HepG2 (cell line): ENCODE results near the gene NUDT9. TPM values are rescaled to one million over a fixed set of nuclear protein-coding genes. Genes with fewer than 3 reads are reported as not detected.

Source experiments
- E2F2 ChIP-seq: sonication (generic); formaldehyde crosslinking; IDR thresholded peaks from 2 replicates; pipeline ENCODE4 v1.4.0; 2020; ENCODE audit warnings: missing genetic modification reagents, borderline replicate concordance
- GPBP1L1 ChIP-seq: sonication (generic); formaldehyde crosslinking; IDR thresholded peaks from 2 replicates; pipeline ENCODE4 v1.5.0; 2020; ENCODE audit warnings: mild to moderate bottlenecking, missing genetic modification reagents
- HDAC2 ChIP-seq: sonication (generic); formaldehyde crosslinking; IDR thresholded peaks from 2 replicates; pipeline ENCODE4 v1.4.0; 2020; ENCODE audit warnings: missing genetic modification reagents
- NFYB ChIP-seq: sonication (generic); formaldehyde crosslinking; IDR thresholded peaks from 2 replicates; pipeline ENCODE4 v1.4.0; 2020; ENCODE audit warnings: missing genetic modification reagents
- ZBED4 ChIP-seq: sonication (generic); formaldehyde crosslinking; IDR thresholded peaks from 2 replicates; pipeline ENCODE4 v1.4.0; 2020; ENCODE audit warnings: missing genetic modification reagents, borderline replicate concordance
- ZFP1 ChIP-seq: IDR thresholded peaks from 2 replicates; pipeline ENCODE4 v1.6.1; 2016
- ZFP41 ChIP-seq: sonication (generic); formaldehyde crosslinking; IDR thresholded peaks from 2 replicates; pipeline ENCODE4 v1.4.0; 2020; ENCODE audit warnings: mild to moderate bottlenecking, missing genetic modification reagents, borderline replicate concordance
- ZMYM2 ChIP-seq: sonication (generic); formaldehyde crosslinking; IDR thresholded peaks from 2 replicates; pipeline ENCODE4 v1.8.0; 2022; ENCODE audit warnings: mild to moderate bottlenecking, missing genetic modification reagents
- ZNF18 ChIP-seq: sonication (generic); formaldehyde crosslinking; IDR thresholded peaks from 2 replicates; pipeline ENCODE4 v1.8.0; 2022; ENCODE audit warnings: mild to moderate bottlenecking, missing genetic modification reagents; ENCODE audit not compliant: insufficient replicate concordance
- ZNF207 ChIP-seq: fragments of 450-650 bp; IDR thresholded peaks from 2 replicates; pipeline ENCODE4 v1.6.1; 2016; ENCODE audit warnings: antibody characterized with exemption, borderline replicate concordance
- ZNF260 ChIP-seq: sonication (generic); formaldehyde crosslinking; IDR thresholded peaks from 2 replicates; pipeline ENCODE4 v1.4.0; 2020; ENCODE audit warnings: missing genetic modification reagents, low read depth, mild to moderate bottlenecking, borderline replicate concordance
- ZNF317 ChIP-seq: sonication (generic); formaldehyde crosslinking; IDR thresholded peaks from 2 replicates; pipeline ENCODE4 v1.5.0; 2020; ENCODE audit warnings: mild to moderate bottlenecking, missing genetic modification reagents
- ZNF768 ChIP-seq: sonication (generic); formaldehyde crosslinking; IDR thresholded peaks from 2 replicates; pipeline ENCODE4 v1.4.0; 2020; ENCODE audit warnings: missing genetic modification reagents
- ZUFSP ChIP-seq: sonication (generic); formaldehyde crosslinking; IDR thresholded peaks from 2 replicates; pipeline ENCODE4 v1.9.0; 2021; ENCODE audit warnings: missing genetic modification reagents, mild to moderate bottlenecking, borderline replicate concordance
- polyA plus RNA-seq, 8 experiments: library from polyadenylated mRNA; depleted of rRNA in 3 of 8; stranded (reverse) in 7 of 8; unstranded in 1 of 8; fragments of >200 nt; fragmentation: Illumina TruSeq in 4 of 8; extraction: Trizol in 4 of 8; gene quantifications; 2 replicates each; pipeline versions ENCODE4 v1.2.1 to v1.2.3, GENCODE V29; 2011 to 2016; ENCODE audit warnings: low read depth in 4 of 8, missing spikeins in 1 of 8, mixed read lengths in 1 of 8; ENCODE audit not compliant: insufficient read depth in 1 of 8
- total RNA-seq, 5 experiments: library from RNA; depleted of rRNA; stranded (reverse); fragments of >200 nt; fragmentation: Illumina TruSeq; extraction: Trizol; gene quantifications; 2 replicates each; pipeline ENCODE4 v1.2.3, GENCODE V29; 2016; ENCODE audit warnings: low read depth in 1 of 5
- TF ChIP-seq, protein P1 (sequence below): sonication (generic); formaldehyde crosslinking; IDR thresholded peaks from 2 replicates; pipeline ENCODE4 v1.5.0; 2020; ENCODE audit warnings: missing genetic modification reagents, mild to moderate bottlenecking, borderline replicate concordance

Gene NUDT9
- total and polyA plus RNA-seq, 2 of the 13 experiments (the other 11 are each of a cell fraction or from before 2014, with no cell fraction given) = 10.4 to 12.3 TPM

DNA sequence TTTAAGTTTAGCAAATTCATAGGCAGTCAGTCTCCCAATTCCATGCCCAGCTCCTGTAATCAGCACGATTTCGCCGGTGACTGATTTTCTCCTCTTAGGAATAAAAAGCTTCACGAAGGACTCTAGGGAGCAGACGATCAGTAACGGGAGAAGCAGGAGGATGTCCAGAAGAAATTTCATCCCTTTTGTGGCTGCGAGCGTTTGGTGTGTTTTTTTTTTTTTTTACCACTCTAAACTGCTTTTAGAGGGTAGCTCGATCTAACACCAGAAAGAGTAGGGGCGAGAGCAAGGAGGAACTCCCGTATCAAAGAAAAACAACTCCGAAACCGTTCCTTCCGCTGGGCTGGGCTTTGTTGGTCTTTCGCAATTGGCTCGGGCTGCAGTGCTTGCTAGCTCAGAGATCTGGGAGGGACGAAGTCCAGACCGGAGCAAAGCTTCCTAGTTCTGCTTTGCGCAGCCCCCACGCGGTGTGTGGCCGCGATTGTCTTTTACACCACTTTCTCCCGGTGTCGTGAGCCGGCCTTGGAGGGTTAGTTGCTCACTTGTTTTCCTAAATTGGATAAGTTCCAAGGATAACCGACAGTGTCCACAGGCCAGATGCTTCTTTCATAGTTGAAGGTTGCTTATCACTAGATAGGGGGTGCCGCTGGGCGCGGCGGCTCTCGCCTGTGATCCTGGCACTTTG is 31.3 kb upstream of the NUDT9 start, which contains the start of gene HSD17B11 (continued):
- TF ChIP-seq GPBP1L1 (CRISPR knock-in tag) = no peak
- TF ChIP-seq ZMYM2 (CRISPR knock-in tag) = peak; percentile 83
- TF ChIP-seq ZNF18 = no peak
- TF ChIP-seq ZNF317 = peak; percentile 71; the same call in 1 of the 2 replicates
- TF ChIP-seq E2F2 (CRISPR knock-in tag) = no peak
- peak; percentile 51 for TF ChIP-seq NFYB (CRISPR knock-in tag)
- no peak for TF ChIP-seq ZUFSP (CRISPR knock-in tag)
- TF ChIP-seq ZBED4 (CRISPR knock-in tag) = peak; percentile 79; the same call in 1 of the 2 replicates
- no peak for TF ChIP-seq ZFP41
- TF ChIP-seq, protein P1, sequence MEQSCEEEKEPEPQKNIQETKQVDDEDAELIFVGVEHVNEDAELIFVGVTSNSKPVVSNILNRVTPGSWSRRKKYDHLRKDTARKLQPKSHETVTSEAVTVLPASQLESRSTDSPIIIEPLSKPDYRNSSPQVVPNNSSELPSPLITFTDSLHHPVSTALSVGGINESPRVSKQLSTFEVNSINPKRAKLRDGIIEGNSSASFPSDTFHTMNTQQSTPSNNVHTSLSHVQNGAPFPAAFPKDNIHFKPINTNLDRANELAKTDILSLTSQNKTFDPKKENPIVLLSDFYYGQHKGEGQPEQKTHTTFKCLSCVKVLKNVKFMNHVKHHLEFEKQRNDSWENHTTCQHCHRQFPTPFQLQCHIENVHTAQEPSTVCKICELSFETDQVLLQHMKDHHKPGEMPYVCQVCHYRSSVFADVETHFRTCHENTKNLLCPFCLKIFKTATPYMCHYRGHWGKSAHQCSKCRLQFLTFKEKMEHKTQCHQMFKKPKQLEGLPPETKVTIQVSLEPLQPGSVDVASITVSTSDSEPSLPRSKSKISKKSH (CRISPR knock-in tag) = no peak; the same call in 1 of the 2 replicates
- no peak for TF ChIP-seq ZNF207
- 0 out of 2 replicates have a peak, but pooled peaks have one; percentile 77 for TF ChIP-seq ZFP1 (CRISPR knock-in tag)
- 0 out of 2 replicates have a peak, but pooled peaks have one; percentile 19 for TF ChIP-seq ZNF768 (CRISPR knock-in tag)
- TF ChIP-seq HDAC2 = peak; percentile 90
- no peak for TF ChIP-seq ZNF260 (CRISPR knock-in tag)
